CD4-positive, alpha-beta memory T cell (primary cell): Measurements from ENCODE around the gene C1orf159. TPM values are rescaled to one million over a fixed set of nuclear protein-coding genes. Genes with fewer than 3 reads are reported as not detected.

Source experiments
- CTCF ChIA-PET: fragments of 350-600 bp; sonication (Branson Sonifier 250); formaldehyde crosslinking; loops from one replicate; lab custom pipeline; 2021; ENCODE audit warnings: inconsistent platforms; ENCODE audit not compliant: partially characterized antibody; lab: Charles Lee
- POLR2A ChIA-PET: fragments of 350-600 bp; sonication (Branson Sonifier 250); formaldehyde crosslinking; loops from one replicate; lab custom pipeline; 2021; ENCODE audit not compliant: partially characterized antibody; lab: Charles Lee
- DNase-seq, 5 donors: peaks; one replicate each; pipeline versions ENCODE4 v3.0.0 to v3.0.0-alpha.2; 2020 to 2022; ENCODE audit warnings: mixed read lengths in 1 of 5
- H3K27ac ChIP-seq: one replicate; pipeline ENCODE4 v1.7.0; 2013; ENCODE audit warnings: low read depth, low read length
- H3K27me3 ChIP-seq: 2 replicates; pipeline ENCODE4 v1.7.0; 2013; ENCODE audit warnings: mild to moderate bottlenecking, low read length, moderate library complexity; ENCODE audit not compliant: insufficient read depth
- H3K36me3 ChIP-seq: 2 replicates; pipeline ENCODE4 v1.7.0; 2013; ENCODE audit warnings: mild to moderate bottlenecking, low read length, moderate library complexity; ENCODE audit not compliant: insufficient read depth
- H3K4me1 ChIP-seq: 2 replicates; pipeline ENCODE4 v1.7.0; 2013; ENCODE audit warnings: mild to moderate bottlenecking, low read length, moderate library complexity; ENCODE audit not compliant: insufficient read depth
- H3K4me3 ChIP-seq, 2 donors: one replicate each; pipeline ENCODE4 v1.7.0; 2013; ENCODE audit warnings: low read length in 2 of 2, mild to moderate bottlenecking in 1 of 2
- H3K9me3 ChIP-seq, 2 donors: one replicate each; pipeline ENCODE4 v1.7.0; 2013; ENCODE audit warnings: low read length in 2 of 2, control low read depth in 1 of 2; ENCODE audit not compliant: control insufficient read depth in 1 of 2
- H3K27ac Mint-ChIP-seq, 7 donors: one replicate each; pipeline ENCODE4 v1.8.0; 2020 to 2021; ENCODE audit warnings: mixed read lengths in 7 of 7, mild to moderate bottlenecking in 6 of 7, inconsistent platforms in 3 of 7, moderate library complexity in 3 of 7
- H3K27me3 Mint-ChIP-seq, 2 donors: one replicate each; pipeline ENCODE4 v1.8.0; 2020 to 2021; ENCODE audit warnings: mixed read lengths in 2 of 2
- H3K36me3 Mint-ChIP-seq, 2 donors: one replicate each; pipeline ENCODE4 v1.8.0; 2020 to 2021; ENCODE audit warnings: mixed read lengths in 2 of 2, inconsistent platforms in 1 of 2, mild to moderate bottlenecking in 1 of 2
- H3K4me1 Mint-ChIP-seq, 4 donors: one replicate each; pipeline ENCODE4 v1.8.0; 2020 to 2021; ENCODE audit warnings: mixed read lengths in 4 of 4, mild to moderate bottlenecking in 1 of 4
- H3K4me3 Mint-ChIP-seq, 8 donors: one replicate each; pipeline ENCODE4 v1.8.0; 2020 to 2021; ENCODE audit warnings: mixed read lengths in 8 of 8, mild to moderate bottlenecking in 7 of 8, moderate library complexity in 6 of 8, inconsistent platforms in 3 of 8
- H3K9me3 Mint-ChIP-seq, 8 donors: one replicate each; pipeline ENCODE4 v1.8.0; 2020 to 2021; ENCODE audit warnings: mixed read lengths in 8 of 8, mild to moderate bottlenecking in 5 of 8, inconsistent platforms in 3 of 8, moderate library complexity in 1 of 8
- intact Hi-C: fragments of 100-400 bp; cut with micrococcal nuclease; formaldehyde crosslinking; loops from one replicate; pipeline ENCODE4 v1.15.1; 2023
- polyA plus RNA-seq, 2 donors: library from polyadenylated mRNA; unstranded; fragments of 300-500 nt; fragmentation: Illumina TruSeq; gene quantifications; one replicate each; pipeline ENCODE4 v1.2.3, GENCODE V29; 2021
- total RNA-seq, 2 experiments: library from RNA; stranded (reverse); gene quantifications; one replicate each; pipeline ENCODE4 v1.2.3, GENCODE V29; 2021

Gene C1orf159
- total and polyA plus RNA-seq, 4 experiments from 2014 or later: 3.8 to 15.1 (median 11.5) TPM

GRCh38 chr1:1086911-1087341, 29.0 kb downstream of the C1orf159 start:
- Mint-ChIP-seq H3K27me3 (no peaks in the 10 kb centered on the region), H3K4me3 (no peak overlapping the region), H3K27ac (no peak overlapping the region), H3K36me3 (peaks cover 0 to 3% of the 10 kb centered on the region in 2 donors), H3K4me1 (no peaks in the 10 kb centered on the region), H3K9me3 (no peaks in the 10 kb centered on the region)
- Histone ChIP-seq H3K27ac (no peak overlapping the region), H3K36me3 (no peaks in the 10 kb centered on the region), H3K27me3 (no peaks in the 10 kb centered on the region), H3K4me3 (no peak overlapping the region), H3K4me1 (no peaks in the 10 kb centered on the region), H3K9me3 (no peaks in the 10 kb centered on the region)
- intact Hi-C loops: no loop called here
- no peak for DNase-seq
- ChIA-PET POLR2A (no interaction called here), CTCF (no interaction called here)

- Mint-ChIP-seq H3K27ac (no peak overlapping the region), H3K4me1 (no peaks in the 10 kb centered on the region)
These were observed 29.7 kb downstream of the C1orf159 start for GRCh38 chr1:1085911-1086841.

GRCh38 chr1:1085171-1085841, 30.6 kb downstream of the C1orf159 start:
- no peaks in the 10 kb centered on the region for H3K27me3 ChIP-seq
- no peaks in the 10 kb centered on the region for H3K36me3 ChIP-seq
- H3K27me3 Mint-ChIP-seq: no peaks in the 10 kb centered on the region
- H3K4me1 ChIP-seq: no peaks in the 10 kb centered on the region
- ChIA-PET POLR2A (no interaction called here), CTCF (no interaction called here)
- DNase-seq: no peak
- intact Hi-C loops: no loop called here
- H3K4me3 Mint-ChIP-seq: no peak overlapping the region
- H3K9me3 ChIP-seq: no peaks in the 10 kb centered on the region
- no peak overlapping the region for H3K27ac Mint-ChIP-seq
- H3K27ac ChIP-seq: no peak overlapping the region
- H3K4me3 ChIP-seq: no peak overlapping the region
- H3K4me1 Mint-ChIP-seq: no peaks in the 10 kb centered on the region
- H3K36me3 Mint-ChIP-seq: peaks cover 0 to 3% of the 10 kb centered on the region in 2 donors
- H3K9me3 Mint-ChIP-seq: no peaks in the 10 kb centered on the region

More at GRCh38 chr1:1085911-1086841, 29.7 kb downstream of the C1orf159 start:
- Mint-ChIP-seq H3K27me3 (no peaks in the 10 kb centered on the region), H3K4me3 (no peak overlapping the region), H3K9me3 (no peaks in the 10 kb centered on the region), H3K36me3 (peaks cover 0 to 3% of the 10 kb centered on the region in 2 donors)
- ChIA-PET POLR2A (no interaction called here), CTCF (no interaction called here)
- intact Hi-C loops: no loop called here
- Histone ChIP-seq H3K27me3 (no peaks in the 10 kb centered on the region), H3K4me1 (no peaks in the 10 kb centered on the region), H3K4me3 (no peak overlapping the region), H3K36me3 (no peaks in the 10 kb centered on the region), H3K9me3 (no peaks in the 10 kb centered on the region), H3K27ac (no peak overlapping the region)
- no peak for DNase-seq

GRCh38 chr1:1084372-1085170, 31.3 kb downstream of the C1orf159 start:
- DNase-seq: no peak
- H3K4me3 ChIP-seq: no peak overlapping the region
- H3K27ac ChIP-seq: no peak overlapping the region
- peaks cover 7% of the 10 kb centered on the region for H3K4me1 ChIP-seq
- CTCF ChIA-PET: no interaction called here
- no peaks in the 10 kb centered on the region for H3K27me3 Mint-ChIP-seq
- H3K4me1 Mint-ChIP-seq: peaks cover 0 to 1% (median under 1%) of the 10 kb centered on the region in 4 donors
- no peaks in the 10 kb centered on the region for H3K9me3 ChIP-seq
- H3K36me3 Mint-ChIP-seq: peaks cover 0 to 3% of the 10 kb centered on the region in 2 donors
- no peaks in the 10 kb centered on the region for H3K9me3 Mint-ChIP-seq
- H3K27ac Mint-ChIP-seq: no peak overlapping the region
- H3K36me3 ChIP-seq: no peaks in the 10 kb centered on the region
- no peak overlapping the region for H3K4me3 Mint-ChIP-seq
- POLR2A ChIA-PET: no interaction called here
- intact Hi-C loops: no loop called here
- no peaks in the 10 kb centered on the region for H3K27me3 ChIP-seq

GRCh38 chr1:1083416-1084371, 32.2 kb downstream of the C1orf159 start:
- DNase-seq: no peak
- ChIA-PET CTCF (no interaction called here), POLR2A (no interaction called here)
- intact Hi-C loops: no loop called here
- Mint-ChIP-seq H3K36me3 (peaks cover 0 to 3% of the 10 kb centered on the region in 2 donors), H3K4me3 (no peak overlapping the region), H3K4me1 (peaks cover 0 to 4% (median 2%) of the 10 kb centered on the region in 4 donors), H3K9me3 (no peaks in the 10 kb centered on the region), H3K27me3 (no peaks in the 10 kb centered on the region), H3K27ac (no peak overlapping the region)
- no peaks in the 10 kb centered on the region for H3K27me3 ChIP-seq
- H3K36me3 ChIP-seq: no peaks in the 10 kb centered on the region
- H3K9me3 ChIP-seq: no peaks in the 10 kb centered on the region
- no peak overlapping the region for H3K4me3 ChIP-seq
- H3K27ac ChIP-seq: no peak overlapping the region
- peaks cover 10% of the 10 kb centered on the region for H3K4me1 ChIP-seq

- Histone ChIP-seq H3K36me3 (no peaks in the 10 kb centered on the region), H3K4me3 (no peak overlapping the region), H3K27me3 (no peaks in the 10 kb centered on the region), H3K9me3 (no peaks in the 10 kb centered on the region), H3K27ac (no peak overlapping the region), H3K4me1 (peaks cover 10% of the 10 kb centered on the region)
- CTCF ChIA-PET: no interaction called here
- POLR2A ChIA-PET: no interaction called here
- H3K4me3 Mint-ChIP-seq: no peak overlapping the region
- peaks cover 0 to 4% (median 2%) of the 10 kb centered on the region in 4 donors for H3K4me1 Mint-ChIP-seq
- H3K36me3 Mint-ChIP-seq: peaks cover 0 to 3% of the 10 kb centered on the region in 2 donors
- H3K9me3 Mint-ChIP-seq: no peaks in the 10 kb centered on the region
- no peaks in the 10 kb centered on the region for H3K27me3 Mint-ChIP-seq
- intact Hi-C loops: no loop called here
- no peak for DNase-seq
- H3K27ac Mint-ChIP-seq: no peak overlapping the region
These were observed 33.0 kb downstream of the C1orf159 start for GRCh38 chr1:1082776-1083415.
